ENCODE data around the gene SMPDL3B. TPM values are rescaled to one million over a fixed set of nuclear protein-coding genes. Genes with fewer than 3 reads are reported as not detected.
A peak's percentile ranks its signal among the peaks of the same experiment; 100 is the strongest.

SMPDL3B gene
- total RNA-seq, 1 experiment from 2014 or later, result 11.7 TPM

DNA sequence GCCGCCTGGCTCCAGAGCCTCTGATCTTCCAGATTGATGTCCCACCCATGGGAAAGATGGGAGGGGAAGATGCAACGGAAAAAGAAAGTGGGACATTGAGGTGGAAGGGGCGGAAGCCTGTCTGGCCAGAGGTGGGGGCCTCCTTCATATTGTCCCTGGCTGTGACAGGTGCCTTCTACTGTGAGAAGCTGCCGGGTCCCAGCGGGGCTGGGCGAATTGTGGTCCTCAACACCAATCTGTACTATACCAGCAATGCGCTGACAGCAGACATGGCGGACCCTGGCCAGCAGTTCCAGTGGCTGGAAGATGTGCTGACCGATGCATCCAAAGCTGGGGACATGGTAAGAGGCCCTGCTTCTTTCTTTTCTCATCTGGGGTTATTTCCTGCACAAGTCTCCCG lies 19.4 kb downstream of the SMPDL3B start:
- H3K9me3 ChIP-seq, result no peaks in the 10 kb centered on the region
- no peaks in the 10 kb centered on the region for H3K27me3 ChIP-seq (replicated peaks; ENCODE audit: control insufficient read depth, insufficient read depth, low read length)
- CTCF ChIA-PET, result no interaction called here
- POLR2A ChIA-PET, result no interaction called here
- Mint-ChIP-seq H3K9me3 (ENCODE audit: unreplicated experiment) (no peaks in the 10 kb centered on the region), H3K4me1 (ENCODE audit: low read depth, unreplicated experiment) (no peaks in the 10 kb centered on the region), H3K4me3 (ENCODE audit: unreplicated experiment) (no peak overlapping the region), H3K27me3 (ENCODE audit: insufficient read depth, unreplicated experiment) (no peaks in the 10 kb centered on the region), H3K27ac (ENCODE audit: unreplicated experiment) (no peak overlapping the region), H3K36me3 (ENCODE audit: insufficient read depth, unreplicated experiment) (no peaks in the 10 kb centered on the region)
- H3K4me1 ChIP-seq, result no peaks in the 10 kb centered on the region
- no peaks in the 10 kb centered on the region for H3K36me3 ChIP-seq (ENCODE audit: control insufficient read depth, insufficient read depth, low read length)
- DNase-seq, result no peak
- H3K4me3 ChIP-seq (ENCODE audit: low read depth, low read length), result no peak overlapping the region
- TF ChIP-seq, protein P1, sequence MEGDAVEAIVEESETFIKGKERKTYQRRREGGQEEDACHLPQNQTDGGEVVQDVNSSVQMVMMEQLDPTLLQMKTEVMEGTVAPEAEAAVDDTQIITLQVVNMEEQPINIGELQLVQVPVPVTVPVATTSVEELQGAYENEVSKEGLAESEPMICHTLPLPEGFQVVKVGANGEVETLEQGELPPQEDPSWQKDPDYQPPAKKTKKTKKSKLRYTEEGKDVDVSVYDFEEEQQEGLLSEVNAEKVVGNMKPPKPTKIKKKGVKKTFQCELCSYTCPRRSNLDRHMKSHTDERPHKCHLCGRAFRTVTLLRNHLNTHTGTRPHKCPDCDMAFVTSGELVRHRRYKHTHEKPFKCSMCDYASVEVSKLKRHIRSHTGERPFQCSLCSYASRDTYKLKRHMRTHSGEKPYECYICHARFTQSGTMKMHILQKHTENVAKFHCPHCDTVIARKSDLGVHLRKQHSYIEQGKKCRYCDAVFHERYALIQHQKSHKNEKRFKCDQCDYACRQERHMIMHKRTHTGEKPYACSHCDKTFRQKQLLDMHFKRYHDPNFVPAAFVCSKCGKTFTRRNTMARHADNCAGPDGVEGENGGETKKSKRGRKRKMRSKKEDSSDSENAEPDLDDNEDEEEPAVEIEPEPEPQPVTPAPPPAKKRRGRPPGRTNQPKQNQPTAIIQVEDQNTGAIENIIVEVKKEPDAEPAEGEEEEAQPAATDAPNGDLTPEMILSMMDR (IDR thresholded peaks at IDR 0.05; ENCODE audit: insufficient read depth in 1 of 2, low read depth in 1 of 2, low read length in 1 of 2, severe bottlenecking in 1 of 2, unreplicated experiment in 1 of 2), result no peak
- intact Hi-C loops (cut with micrococcal nuclease; ENCODE audit: unreplicated experiment), result no loop called here
- BruUV-seq (replicated peaks), result no TSS peak

DNA sequence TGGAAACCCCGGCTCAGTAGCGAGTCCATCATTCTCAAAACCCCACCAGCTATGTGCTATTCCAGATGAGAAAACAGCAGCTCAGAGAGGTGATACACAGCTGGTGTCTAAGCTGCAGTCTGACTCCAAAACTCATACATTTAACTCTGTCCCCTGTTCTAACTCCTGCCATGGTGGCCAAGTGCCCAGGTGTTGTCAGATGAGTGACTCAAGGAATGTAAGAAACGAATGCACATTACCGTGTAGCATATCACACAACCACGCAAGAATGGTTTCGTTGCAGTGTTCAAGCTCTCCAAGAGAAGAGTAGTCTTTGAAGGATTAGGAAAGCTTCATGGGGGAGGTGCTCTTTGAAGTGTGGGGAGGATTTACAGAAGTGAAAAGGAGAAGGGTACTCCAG lies 20.3 kb downstream of the SMPDL3B start:
- TF ChIP-seq, protein P1 (IDR thresholded peaks at IDR 0.05; ENCODE audit: insufficient read depth in 1 of 2, low read depth in 1 of 2, low read length in 1 of 2, severe bottlenecking in 1 of 2, unreplicated experiment in 1 of 2), result no peak
- intact Hi-C loops (cut with micrococcal nuclease; ENCODE audit: unreplicated experiment), result no loop called here
- Mint-ChIP-seq H3K9me3 (ENCODE audit: unreplicated experiment) (no peaks in the 10 kb centered on the region), H3K27me3 (ENCODE audit: insufficient read depth, unreplicated experiment) (no peaks in the 10 kb centered on the region), H3K36me3 (ENCODE audit: insufficient read depth, unreplicated experiment) (no peaks in the 10 kb centered on the region), H3K27ac (ENCODE audit: unreplicated experiment) (no peak overlapping the region), H3K4me1 (ENCODE audit: low read depth, unreplicated experiment) (no peaks in the 10 kb centered on the region), H3K4me3 (ENCODE audit: unreplicated experiment) (no peak overlapping the region)
- ChIA-PET CTCF (no interaction called here), POLR2A (no interaction called here)
- Histone ChIP-seq H3K36me3 (ENCODE audit: control insufficient read depth, insufficient read depth, low read length) (no peaks in the 10 kb centered on the region), H3K4me3 (ENCODE audit: low read depth, low read length) (no peak overlapping the region), H3K27me3 (replicated peaks; ENCODE audit: control insufficient read depth, insufficient read depth, low read length) (no peaks in the 10 kb centered on the region), H3K4me1 (no peaks in the 10 kb centered on the region), H3K9me3 (no peaks in the 10 kb centered on the region)
- no TSS peak for BruUV-seq (replicated peaks)
- DNase-seq, result no peak

GRCh38 chr1:27956761-27957160 lies 22.0 kb downstream of the SMPDL3B start:
- Histone ChIP-seq H3K36me3 (ENCODE audit: control insufficient read depth, insufficient read depth, low read length) (no peaks in the 10 kb centered on the region), H3K27me3 (replicated peaks; ENCODE audit: control insufficient read depth, insufficient read depth, low read length) (no peaks in the 10 kb centered on the region), H3K4me1 (no peaks in the 10 kb centered on the region), H3K4me3 (ENCODE audit: low read depth, low read length) (no peak overlapping the region), H3K9me3 (no peaks in the 10 kb centered on the region)
- no peaks in the 10 kb centered on the region for H3K9me3 Mint-ChIP-seq (ENCODE audit: unreplicated experiment)
- H3K4me1 Mint-ChIP-seq (ENCODE audit: low read depth, unreplicated experiment), result no peaks in the 10 kb centered on the region
- TF ChIP-seq, protein P1 (IDR thresholded peaks at IDR 0.05; ENCODE audit: insufficient read depth in 1 of 2, low read depth in 1 of 2, low read length in 1 of 2, severe bottlenecking in 1 of 2, unreplicated experiment in 1 of 2), result no peak
- H3K36me3 Mint-ChIP-seq (ENCODE audit: insufficient read depth, unreplicated experiment), result no peaks in the 10 kb centered on the region
- H3K4me3 Mint-ChIP-seq (ENCODE audit: unreplicated experiment), result no peak overlapping the region
- intact Hi-C loops (cut with micrococcal nuclease; ENCODE audit: unreplicated experiment), result no loop called here
- ChIA-PET POLR2A (no interaction called here), CTCF (no interaction called here)
- no peak for DNase-seq
- no peaks in the 10 kb centered on the region for H3K27me3 Mint-ChIP-seq (ENCODE audit: insufficient read depth, unreplicated experiment)
- peak overlapping the region; percentile 79 for H3K27ac Mint-ChIP-seq (ENCODE audit: unreplicated experiment)
- no TSS peak for BruUV-seq (replicated peaks)
